PC-3 (cell line): ENCODE data around the gene CDC42EP5. TPM values are rescaled to one million over a fixed set of nuclear protein-coding genes. Genes with fewer than 3 reads are reported as not detected.

ENCODE experiments used
- ATAC-seq: fragments of 200-7000 bp; cut with Tn5 transposase; 2 replicates; pipeline ENCODE4 v1.9.1; 2020; ENCODE audit warnings: mild to moderate bottlenecking, moderate library complexity
- BruUV-seq: library from RNA; stranded (reverse); fragments of 400-500 nt; replicated peaks from 2 replicates; lab custom pipeline; 2021; lab: Mats Ljungman, UMichigan
- CTCF ChIA-PET: fragments of 300-600 bp; sonication (Branson Sonifier 250); formaldehyde crosslinking; loops from one replicate; lab custom pipeline; 2022; ENCODE audit warnings: antibody characterized with exemption; lab: Charles Lee
- POLR2A ChIA-PET: fragments of 300-600 bp; sonication (Branson Sonifier 250); formaldehyde crosslinking; loops from one replicate; lab custom pipeline; 2022; ENCODE audit warnings: antibody characterized with exemption; ENCODE audit not compliant: unreplicated experiment; lab: Charles Lee
- DNase-seq: peaks from one replicate; pipeline ENCODE4 v3.0.0-alpha.2; 2015
- H2AFZ ChIP-seq: fragments of 300-600 bp; sonication (generic); 2 replicates; pipeline ENCODE4 v1.6.0; 2016; ENCODE audit warnings: antibody characterized with exemption, low read length
- H3F3A ChIP-seq: fragments of 300-600 bp; sonication (generic); one replicate; pipeline ENCODE4 v1.6.0; 2017; ENCODE audit warnings: antibody characterized with exemption, low read length, control low read depth, mild to moderate bottlenecking; ENCODE audit not compliant: unreplicated experiment
- H3K27ac ChIP-seq: fragments of 300-600 bp; sonication (generic); 2 replicates; pipeline ENCODE4 v1.5.1; 2016; ENCODE audit warnings: mild to moderate bottlenecking, low read length
- H3K27me3 ChIP-seq: fragments of 300-600 bp; sonication (generic); 2 replicates; pipeline ENCODE4 v1.6.1; 2016; ENCODE audit warnings: low read length, mixed read lengths
- H3K36me3 ChIP-seq: fragments of 300-600 bp; sonication (generic); 2 replicates; pipeline ENCODE4 v1.6.1; 2016; ENCODE audit warnings: low read depth, mixed run types, low read length, mixed read lengths
- H3K4me1 ChIP-seq: fragments of 300-600 bp; sonication (generic); 2 replicates; pipeline ENCODE4 v1.5.1; 2016; ENCODE audit warnings: low read length; ENCODE audit not compliant: insufficient read depth
- H3K4me2 ChIP-seq: fragments of 300-600 bp; sonication (generic); 2 replicates; pipeline ENCODE4 v1.6.0; 2016; ENCODE audit warnings: low read length
- H3K4me3 ChIP-seq: fragments of 300-600 bp; sonication (generic); 2 replicates; pipeline ENCODE4 v1.5.1; 2016; ENCODE audit warnings: mild to moderate bottlenecking, low read length, mixed read lengths
- H3K79me2 ChIP-seq: fragments of 300-600 bp; sonication (generic); 2 replicates; pipeline ENCODE4 v1.6.1; 2017; ENCODE audit warnings: low read length, mixed read lengths
- H3K9ac ChIP-seq: fragments of 300-600 bp; sonication (generic); 2 replicates; pipeline ENCODE4 v1.6.0; 2016; ENCODE audit warnings: mild to moderate bottlenecking, low read length
- H3K9me2 ChIP-seq: fragments of 300-600 bp; sonication (generic); replicated peaks from 2 replicates; pipeline ENCODE4 v1.6.1; 2016; ENCODE audit warnings: mixed run types, low read length, mixed read lengths
- H3K9me3 ChIP-seq: fragments of 300-600 bp; sonication (generic); 2 replicates; pipeline ENCODE4 v1.6.1; 2016; ENCODE audit warnings: low read length, mixed read lengths
- H4K20me1 ChIP-seq: fragments of 300-600 bp; sonication (generic); 2 replicates; pipeline ENCODE4 v1.6.1; 2016; ENCODE audit warnings: low read length, mixed read lengths
- EZH2 ChIP-seq: fragments of 300-600 bp; sonication (generic); IDR thresholded peaks from one replicate; pipeline ENCODE4 v1.6.1; 2017; ENCODE audit warnings: antibody characterized with exemption, mild to moderate bottlenecking, low read length; ENCODE audit not compliant: unreplicated experiment
- EZH2phosphoT487 ChIP-seq: fragments of 300-600 bp; sonication (generic); IDR thresholded peaks from 2 replicates; pipeline ENCODE4 v1.6.1; 2018; ENCODE audit warnings: mild to moderate bottlenecking, antibody characterized with exemption, low read length, borderline replicate concordance
- intact Hi-C: fragments of 100-400 bp; cut with micrococcal nuclease; formaldehyde crosslinking; loops from 2 replicates; pipeline ENCODE4 v1.9.0; 2023
- total RNA-seq: library from RNA; depleted of rRNA; stranded (reverse); fragments of >200 nt; gene quantifications from 2 replicates; pipeline ENCODE4 v1.2.3, GENCODE V29; 2014
- TF ChIP-seq, protein P1 (sequence below): fragments of 300-600 bp; sonication (generic); conservative IDR thresholded peaks from 2 replicates; pipeline ENCODE4 v1.5.1; 2017; ENCODE audit warnings: antibody characterized with exemption, low read depth, mild to moderate bottlenecking, low read length

Gene CDC42EP5
- total RNA-seq, 1 experiment from 2014 or later = 0.73 TPM

GRCh38 chr19:54436628-54437252 is 36.4 kb downstream of the CDC42EP5 start:
- no peak for TF ChIP-seq EZH2
- TF ChIP-seq EZH2phosphoT487 = no peak
- TF ChIP-seq, protein P1, sequence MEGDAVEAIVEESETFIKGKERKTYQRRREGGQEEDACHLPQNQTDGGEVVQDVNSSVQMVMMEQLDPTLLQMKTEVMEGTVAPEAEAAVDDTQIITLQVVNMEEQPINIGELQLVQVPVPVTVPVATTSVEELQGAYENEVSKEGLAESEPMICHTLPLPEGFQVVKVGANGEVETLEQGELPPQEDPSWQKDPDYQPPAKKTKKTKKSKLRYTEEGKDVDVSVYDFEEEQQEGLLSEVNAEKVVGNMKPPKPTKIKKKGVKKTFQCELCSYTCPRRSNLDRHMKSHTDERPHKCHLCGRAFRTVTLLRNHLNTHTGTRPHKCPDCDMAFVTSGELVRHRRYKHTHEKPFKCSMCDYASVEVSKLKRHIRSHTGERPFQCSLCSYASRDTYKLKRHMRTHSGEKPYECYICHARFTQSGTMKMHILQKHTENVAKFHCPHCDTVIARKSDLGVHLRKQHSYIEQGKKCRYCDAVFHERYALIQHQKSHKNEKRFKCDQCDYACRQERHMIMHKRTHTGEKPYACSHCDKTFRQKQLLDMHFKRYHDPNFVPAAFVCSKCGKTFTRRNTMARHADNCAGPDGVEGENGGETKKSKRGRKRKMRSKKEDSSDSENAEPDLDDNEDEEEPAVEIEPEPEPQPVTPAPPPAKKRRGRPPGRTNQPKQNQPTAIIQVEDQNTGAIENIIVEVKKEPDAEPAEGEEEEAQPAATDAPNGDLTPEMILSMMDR = no peak
- CTCF ChIA-PET = no interaction called here
- Histone ChIP-seq H3K27me3 (no peaks in the 10 kb centered on the region), H3K4me3 (no peak overlapping the region), H3K9me3 (no peaks in the 10 kb centered on the region), H3F3A (no peaks in the 10 kb centered on the region), H3K9ac (no peak overlapping the region), H3K4me1 (peaks cover 13% of the 10 kb centered on the region), H3K9me2 (no peaks in the 10 kb centered on the region), H3K36me3 (no peaks in the 10 kb centered on the region), H3K79me2 (peaks cover 6% of the 10 kb centered on the region; the same call in 1 of the 2 replicates), H3K27ac (no peak overlapping the region), H2AFZ (no peak overlapping the region), H4K20me1 (0 out of 2 replicates have a peak, but pooled peaks cover 3% of the 10 kb centered on the region), H3K4me2 (no peak overlapping the region)
- POLR2A ChIA-PET = no interaction called here
- no TSS peak for BruUV-seq
- no peak for ATAC-seq
- DNase-seq = no peak
- intact Hi-C loops = no loop called here

DNA sequence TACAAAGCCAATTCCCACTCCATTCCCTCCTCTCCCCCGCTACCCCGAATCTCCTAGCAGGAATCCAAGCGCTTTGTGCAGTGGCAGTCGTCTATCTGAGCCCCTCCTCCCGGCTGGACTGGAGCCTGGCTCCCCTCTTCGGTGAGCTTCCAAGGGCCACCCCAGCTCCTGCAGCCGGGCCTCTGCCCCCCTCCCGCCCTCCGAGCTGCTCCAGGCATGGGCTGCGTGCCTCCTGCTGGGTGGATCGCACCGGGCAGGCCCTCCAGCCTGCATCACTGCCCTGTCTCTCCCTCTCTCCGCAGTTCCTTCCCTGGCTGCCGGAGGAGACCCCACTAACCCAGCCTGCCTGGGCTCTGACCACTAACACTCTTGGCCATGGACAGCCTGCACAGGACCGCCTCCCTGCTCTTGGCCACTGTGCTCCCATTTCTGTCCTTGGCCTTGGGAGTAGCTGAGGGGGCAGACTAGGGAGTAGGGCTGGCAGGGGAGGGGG is 37.0 kb downstream of the CDC42EP5 start:
- DNase-seq = no peak

More for the DNA sequence above, 37.0 kb downstream of the CDC42EP5 start:
- Histone ChIP-seq H4K20me1 (0 out of 2 replicates have a peak, but pooled peaks cover 3% of the 10 kb centered on the region), H3K9ac (no peak overlapping the region), H3K27me3 (no peaks in the 10 kb centered on the region), H3K4me1 (peaks cover 20% of the 10 kb centered on the region), H3K4me3 (no peak overlapping the region), H3K9me2 (no peaks in the 10 kb centered on the region), H3K79me2 (peaks cover 5% of the 10 kb centered on the region; the same call in 1 of the 2 replicates), H3K27ac (no peak overlapping the region), H3K4me2 (no peak overlapping the region), H3K36me3 (no peaks in the 10 kb centered on the region), H2AFZ (no peak overlapping the region), H3K9me3 (no peaks in the 10 kb centered on the region), H3F3A (no peaks in the 10 kb centered on the region)
- no peak for TF ChIP-seq EZH2phosphoT487
- TF ChIP-seq, protein P1 = no peak
- no peak for TF ChIP-seq EZH2
- POLR2A ChIA-PET = no interaction called here
- BruUV-seq = no TSS peak
- intact Hi-C loops = no loop called here
- no peak for ATAC-seq
- CTCF ChIA-PET = no interaction called here
